Occipital lobe (tissue), 2 donors: Measurements from ENCODE around the gene MRPL9. TPM values are rescaled to one million over a fixed set of nuclear protein-coding genes. Genes with fewer than 3 reads are reported as not detected.

Source experiments
- DNase-seq: peaks from one replicate; lab custom pipeline; 2025; lab: John Stamatoyannopoulos, UW
- total RNA-seq: library from RNA; depleted of rRNA; stranded (reverse); fragments of >200 nt; gene quantifications from one replicate; pipeline ENCODE4 v1.2.3, GENCODE V29; 2014

Gene MRPL9
- 44.6 TPM for total RNA-seq

GRCh38 chr1:151762941-151763921 is at the start of gene MRPL9:
MRPL9 (minus strand) TSS chr1:151763496; CDS start chr1:151763479, 17 bp downstream.
- DNase-seq = peak; percentile 90

- no peak for DNase-seq
Measured at GRCh38 chr1:151811181-151811580, 47.9 kb upstream of the MRPL9 start.

- no peak for DNase-seq
Measured at GRCh38 chr1:151809985-151810556, 46.8 kb upstream of the MRPL9 start.

GRCh38 chr1:151809290-151809984 is 46.1 kb upstream of the MRPL9 start:
- no peak for DNase-seq

GRCh38 chr1:151807766-151808165 is 44.5 kb upstream of the MRPL9 start:
- DNase-seq = no peak

GRCh38 chr1:151807131-151807530 is 43.8 kb upstream of the MRPL9 start:
- DNase-seq = no peak

- DNase-seq = no peak
Measured at GRCh38 chr1:151806170-151806569, 42.9 kb upstream of the MRPL9 start.

GRCh38 chr1:151805066-151805820 is 41.9 kb upstream of the MRPL9 start, which contains the start of gene LINGO4:
LINGO4 (minus strand) TSS chr1:151805419; CDS start chr1:151802704, 2,715 bp downstream.
- no peak for DNase-seq

GRCh38 chr1:151803915-151804314 is 40.6 kb upstream of the MRPL9 start:
- no peak for DNase-seq

- no peak for DNase-seq
Measured at GRCh38 chr1:151803164-151803563, 39.9 kb upstream of the MRPL9 start.

GRCh38 chr1:151802372-151802771 is 39.1 kb upstream of the MRPL9 start:
- no peak for DNase-seq

- no peak for DNase-seq
Measured at GRCh38 chr1:151801846-151802245, 38.5 kb upstream of the MRPL9 start.

GRCh38 chr1:151801310-151801820 is 38.1 kb upstream of the MRPL9 start:
- no peak for DNase-seq

GRCh38 chr1:151800830-151801229 is 37.5 kb upstream of the MRPL9 start:
- no peak for DNase-seq

GRCh38 chr1:151799179-151800022 is 36.1 kb upstream of the MRPL9 start:
- no peak for DNase-seq

GRCh38 chr1:151798571-151798970 is 35.3 kb upstream of the MRPL9 start:
- DNase-seq = no peak

- DNase-seq = no peak
Measured at GRCh38 chr1:151790940-151791651, 27.8 kb upstream of the MRPL9 start.

- peak; percentile 98 for DNase-seq
Measured at GRCh38 chr1:151790071-151790939, 27.0 kb upstream of the MRPL9 start, which contains the start of gene TDRKH. TDRKH (minus strand) TSS chr1:151790500; CDS start chr1:151783022, 7,478 bp downstream.
